HG03571 (cell line): ENCODE measurements around the gene GRPEL2.

Experiments used
- ATAC-seq: cut with Tn5 transposase; IDR thresholded peaks from one replicate; pipeline ENCODE4 v1.9.1; 2021; ENCODE audit not compliant: unreplicated experiment

Gene GRPEL2, protein sequence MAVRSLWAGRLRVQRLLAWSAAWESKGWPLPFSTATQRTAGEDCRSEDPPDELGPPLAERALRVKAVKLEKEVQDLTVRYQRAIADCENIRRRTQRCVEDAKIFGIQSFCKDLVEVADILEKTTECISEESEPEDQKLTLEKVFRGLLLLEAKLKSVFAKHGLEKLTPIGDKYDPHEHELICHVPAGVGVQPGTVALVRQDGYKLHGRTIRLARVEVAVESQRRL

DNA sequence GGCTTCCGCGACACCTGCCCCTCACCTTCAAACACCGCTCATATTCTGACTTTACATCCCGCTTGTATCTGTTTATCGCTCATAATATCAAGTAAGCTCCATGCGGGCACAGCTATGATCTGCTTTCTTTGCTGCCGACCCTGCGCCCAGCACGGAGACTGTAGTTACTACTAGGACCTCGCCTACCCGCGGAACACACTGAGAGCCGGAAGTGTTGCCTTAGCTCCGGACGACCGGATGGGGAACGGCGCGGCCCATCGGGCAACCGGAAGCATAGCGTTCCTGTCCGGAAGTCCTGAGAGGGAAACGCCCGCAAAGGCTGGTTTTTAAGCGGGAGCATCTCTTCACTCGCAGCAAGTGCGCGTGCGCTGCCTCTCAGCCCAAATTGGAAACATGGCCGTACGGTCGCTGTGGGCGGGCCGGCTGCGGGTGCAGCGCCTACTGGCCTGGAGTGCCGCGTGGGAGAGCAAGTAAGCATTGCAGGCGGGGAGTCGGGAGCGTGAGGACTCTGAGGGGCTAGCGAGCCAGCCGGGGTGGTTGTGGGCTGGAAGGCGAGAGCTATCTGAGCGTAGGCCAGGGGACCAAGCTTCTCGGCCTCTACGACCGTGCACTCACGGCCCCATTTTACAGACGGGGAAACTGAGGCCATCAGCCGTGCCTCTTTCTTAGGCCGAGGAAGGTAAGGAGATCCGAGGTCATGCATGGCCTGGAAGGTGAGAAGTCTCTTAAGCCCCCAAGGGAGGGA lies at the start of gene GRPEL2:
TSS of gene GRPEL2 (plus strand) at position 353 of the 745 bp plus-strand sequence. CDS start at position 394, 41 bp downstream.
- peak; percentile 96 for ATAC-seq

DNA sequence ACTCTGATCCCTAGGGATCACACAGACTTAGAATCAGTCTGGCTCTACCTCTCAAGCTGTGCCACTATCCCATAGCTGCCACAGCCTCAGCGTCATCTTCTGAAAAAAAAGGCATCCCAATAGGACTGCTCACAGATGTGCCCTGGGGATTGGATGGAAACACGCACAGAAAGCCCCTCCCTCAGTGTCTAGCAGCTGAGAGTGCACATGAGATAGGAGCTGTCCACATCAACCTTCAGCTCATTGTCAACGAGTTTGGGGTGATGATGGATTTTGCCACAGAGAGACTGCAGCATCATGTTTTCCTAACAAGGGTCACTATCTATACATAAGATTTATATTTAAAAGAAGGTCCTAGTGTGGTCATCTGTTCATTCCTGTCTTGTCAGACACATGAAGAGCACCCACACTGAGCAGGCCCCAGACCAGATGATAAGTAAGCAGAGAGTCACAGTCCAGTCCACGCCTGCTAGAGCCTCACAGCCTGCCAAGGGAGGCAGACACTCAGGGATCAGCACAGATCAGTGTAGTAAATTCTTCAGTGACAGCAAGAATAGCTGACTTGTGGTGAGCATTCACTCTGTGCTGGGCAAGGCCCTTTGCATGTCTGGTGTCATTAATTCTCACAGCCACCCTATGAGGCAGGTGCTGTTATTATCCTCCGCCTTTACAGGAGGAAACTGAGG lies 47.8 kb upstream of the GRPEL2 start:
- no peak for ATAC-seq

DNA sequence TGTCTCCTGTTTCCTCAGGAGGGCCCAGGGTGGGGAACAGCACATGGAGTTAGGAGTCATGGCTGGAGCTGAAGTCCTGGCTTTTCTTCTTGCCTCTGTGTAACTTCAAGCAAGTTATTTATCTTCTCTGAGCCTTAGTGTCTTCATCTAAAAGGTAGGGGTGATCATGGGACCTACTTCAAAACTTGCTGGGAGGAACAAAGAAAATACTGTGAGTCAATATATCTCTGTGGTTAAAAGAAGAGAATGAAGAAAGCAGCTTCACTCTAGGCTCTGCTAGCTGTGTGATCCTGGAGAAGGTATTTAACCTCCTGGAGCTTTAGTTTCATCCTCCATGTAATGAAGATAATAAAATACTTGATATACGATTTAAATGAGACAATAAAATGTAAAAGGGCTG lies 47.1 kb upstream of the GRPEL2 start:
- ATAC-seq, result no peak

DNA sequence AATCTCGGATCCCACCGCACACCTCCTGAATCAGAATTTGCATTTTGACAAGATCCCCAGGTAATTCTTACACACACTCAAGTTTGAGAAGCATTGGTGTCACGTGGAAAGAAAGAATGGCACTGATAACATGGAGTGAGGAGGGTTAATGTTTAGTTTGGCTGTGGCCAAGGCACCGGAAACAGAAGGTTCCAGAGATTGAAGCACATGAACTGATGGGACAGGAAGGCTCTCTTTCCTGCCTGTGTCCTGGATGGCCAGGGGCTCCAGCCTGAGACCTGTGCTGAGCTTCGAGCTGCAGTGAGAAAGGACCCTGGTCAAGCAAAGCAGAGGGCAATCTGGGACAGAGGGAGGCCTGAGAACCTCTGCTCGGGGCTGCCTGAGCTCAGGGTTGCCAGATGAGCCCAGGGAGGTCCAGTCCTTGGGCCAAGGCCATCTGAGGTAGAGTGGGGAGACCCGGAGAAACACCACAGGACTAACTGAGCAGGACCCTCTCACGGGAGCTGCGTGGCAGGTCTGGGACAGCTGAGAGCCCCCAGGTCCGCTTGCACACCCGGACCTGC lies 46.4 kb upstream of the GRPEL2 start:
- no peak for ATAC-seq

DNA sequence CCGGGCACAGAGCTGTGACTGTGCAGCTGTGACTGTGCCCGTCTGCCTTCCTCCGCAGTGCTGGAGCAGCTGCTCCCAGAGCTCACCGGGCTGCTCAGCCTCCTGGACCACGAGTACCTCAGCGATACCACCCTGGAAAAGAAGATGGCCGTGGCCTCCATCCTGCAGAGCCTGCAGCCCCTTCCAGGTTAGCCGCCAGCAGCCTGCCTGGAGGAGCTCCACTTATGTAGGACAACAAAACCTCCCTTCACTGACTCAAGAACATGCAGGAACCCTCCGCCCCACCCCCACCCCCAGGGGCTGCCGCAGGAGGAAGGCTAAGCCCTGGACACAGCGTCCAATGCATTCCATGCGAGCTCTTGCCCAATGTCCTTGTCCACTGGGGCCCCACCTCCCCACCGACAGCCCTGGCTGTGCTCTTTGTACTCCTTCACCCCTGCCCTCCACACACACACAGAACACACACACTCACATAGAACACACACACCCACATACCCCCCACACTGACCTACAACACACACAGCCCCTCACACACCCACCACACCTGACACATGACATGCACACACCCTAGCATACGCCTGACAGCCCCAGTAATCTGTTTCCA lies 45.7 kb upstream of the GRPEL2 start:
- no peak for ATAC-seq

DNA sequence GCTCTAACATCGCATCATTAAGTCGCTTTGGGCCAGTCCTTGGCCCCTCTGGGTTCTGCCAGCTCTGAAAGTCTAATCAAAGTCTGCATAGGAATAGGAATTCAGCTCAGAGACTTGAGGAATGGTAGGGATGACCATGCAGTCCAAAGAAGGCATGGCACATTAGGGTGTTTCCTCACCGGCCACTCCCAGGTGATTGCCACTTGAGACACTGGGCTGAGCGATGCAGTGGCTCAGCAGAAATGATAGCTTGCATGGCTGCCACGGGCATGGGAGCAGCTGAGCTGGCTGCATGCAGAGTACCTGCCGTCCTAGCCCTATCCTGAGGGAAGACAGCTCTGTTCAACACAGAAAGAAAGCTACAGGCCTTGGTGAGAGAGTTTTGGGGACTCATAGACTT lies 44.9 kb upstream of the GRPEL2 start:
- no peak for ATAC-seq

DNA sequence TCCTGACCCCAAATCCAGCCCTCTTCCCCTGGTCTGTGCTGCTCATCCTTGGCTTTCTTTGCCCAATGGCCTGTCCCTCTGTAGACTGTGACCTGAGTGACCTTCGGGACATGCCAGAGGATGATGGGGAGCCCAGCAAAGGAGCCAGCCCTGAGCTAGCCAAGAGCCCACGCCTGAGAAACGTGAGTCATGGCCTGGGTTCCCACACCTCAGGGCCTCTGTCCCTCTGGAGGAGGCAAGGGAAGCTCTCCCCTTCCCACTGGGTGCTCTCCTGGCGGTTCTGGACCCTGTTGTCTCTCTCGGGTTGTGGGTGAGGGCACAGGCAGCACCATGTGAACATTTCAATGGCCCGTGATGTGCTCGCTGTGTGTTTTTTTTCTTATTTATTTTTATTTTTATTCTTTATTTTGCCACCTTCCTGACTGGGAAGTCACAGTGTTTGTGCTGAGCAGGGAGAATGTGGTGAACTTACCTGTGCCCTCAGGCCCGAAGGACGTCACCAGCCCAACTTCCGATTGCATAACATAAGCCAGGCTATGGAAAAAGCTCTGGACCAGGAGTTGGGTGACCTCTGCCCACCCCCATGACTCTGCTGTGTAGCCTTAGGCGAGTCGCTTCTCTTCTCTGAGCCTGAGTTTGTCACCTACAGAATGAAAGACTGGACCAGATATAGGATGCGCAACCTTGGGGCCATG lies 44.1 kb upstream of the GRPEL2 start:
- no peak for ATAC-seq

DNA sequence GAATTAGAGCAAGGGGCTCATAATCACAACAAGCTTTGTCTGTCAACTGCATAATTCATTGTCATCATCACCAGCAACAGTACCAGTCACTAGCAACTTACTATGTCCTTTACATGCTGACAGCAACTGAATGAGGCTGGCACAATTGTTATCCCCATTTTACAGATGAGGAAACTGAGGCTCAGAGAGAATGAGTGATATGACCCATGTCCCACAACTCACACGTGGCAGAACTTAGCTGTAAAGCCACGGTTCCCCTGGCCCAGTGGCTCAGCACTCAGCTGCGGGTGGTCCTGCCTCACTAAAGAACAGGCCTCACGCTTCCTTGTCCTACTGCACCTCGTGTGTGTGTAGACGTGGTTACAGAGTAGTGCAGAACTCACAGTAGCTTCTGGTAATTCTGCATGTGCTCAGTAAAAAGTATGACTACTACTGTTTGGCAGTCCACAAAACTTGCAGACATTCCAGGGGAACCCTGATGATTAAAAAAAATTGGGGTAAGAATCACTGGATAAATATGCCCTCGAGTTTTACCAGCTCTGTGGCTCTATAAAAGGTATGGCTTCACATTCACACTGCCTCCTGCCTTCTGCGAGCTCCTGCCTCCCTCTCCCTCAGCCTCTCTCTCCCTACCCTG lies 43.4 kb upstream of the GRPEL2 start:
- no peak for ATAC-seq

DNA sequence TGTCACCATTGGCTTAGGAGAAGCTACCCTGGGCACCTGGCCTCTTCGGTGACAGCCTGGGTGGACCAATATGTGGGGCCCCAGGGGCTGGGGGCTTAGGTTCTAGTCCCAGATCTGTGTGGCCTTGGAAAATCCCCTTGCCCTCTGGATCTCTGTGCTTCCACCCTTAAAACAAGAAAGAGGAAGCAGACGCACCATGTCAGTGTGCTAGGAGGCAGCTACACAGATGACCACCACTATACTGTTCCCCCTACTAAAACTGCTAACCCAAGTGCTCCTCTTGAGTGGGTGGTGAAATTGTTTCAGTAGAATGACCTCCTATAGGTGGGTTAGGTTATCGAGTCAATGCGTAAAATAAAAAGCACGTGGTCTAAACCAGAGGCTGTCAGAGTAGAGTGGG lies 42.7 kb upstream of the GRPEL2 start:
- no peak for ATAC-seq

DNA sequence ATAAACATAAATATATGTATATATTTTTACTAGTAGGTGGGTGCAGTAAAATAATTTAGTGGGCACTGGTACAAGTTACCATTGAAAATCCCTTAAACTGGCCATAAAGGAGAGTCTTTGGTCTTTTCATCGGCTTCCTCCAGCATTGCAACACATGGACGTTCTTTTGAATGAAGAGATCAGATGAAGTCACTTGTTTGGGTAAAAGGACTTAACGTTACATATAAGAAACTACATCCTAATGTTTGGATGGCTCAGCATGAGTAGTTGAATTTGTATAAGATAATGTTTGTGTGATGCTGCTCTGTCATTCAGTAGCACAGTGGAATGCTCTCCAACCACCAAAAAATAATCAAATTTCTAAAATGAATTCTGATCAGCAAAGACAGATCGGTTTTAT lies 42.1 kb upstream of the GRPEL2 start:
- no peak for ATAC-seq

DNA sequence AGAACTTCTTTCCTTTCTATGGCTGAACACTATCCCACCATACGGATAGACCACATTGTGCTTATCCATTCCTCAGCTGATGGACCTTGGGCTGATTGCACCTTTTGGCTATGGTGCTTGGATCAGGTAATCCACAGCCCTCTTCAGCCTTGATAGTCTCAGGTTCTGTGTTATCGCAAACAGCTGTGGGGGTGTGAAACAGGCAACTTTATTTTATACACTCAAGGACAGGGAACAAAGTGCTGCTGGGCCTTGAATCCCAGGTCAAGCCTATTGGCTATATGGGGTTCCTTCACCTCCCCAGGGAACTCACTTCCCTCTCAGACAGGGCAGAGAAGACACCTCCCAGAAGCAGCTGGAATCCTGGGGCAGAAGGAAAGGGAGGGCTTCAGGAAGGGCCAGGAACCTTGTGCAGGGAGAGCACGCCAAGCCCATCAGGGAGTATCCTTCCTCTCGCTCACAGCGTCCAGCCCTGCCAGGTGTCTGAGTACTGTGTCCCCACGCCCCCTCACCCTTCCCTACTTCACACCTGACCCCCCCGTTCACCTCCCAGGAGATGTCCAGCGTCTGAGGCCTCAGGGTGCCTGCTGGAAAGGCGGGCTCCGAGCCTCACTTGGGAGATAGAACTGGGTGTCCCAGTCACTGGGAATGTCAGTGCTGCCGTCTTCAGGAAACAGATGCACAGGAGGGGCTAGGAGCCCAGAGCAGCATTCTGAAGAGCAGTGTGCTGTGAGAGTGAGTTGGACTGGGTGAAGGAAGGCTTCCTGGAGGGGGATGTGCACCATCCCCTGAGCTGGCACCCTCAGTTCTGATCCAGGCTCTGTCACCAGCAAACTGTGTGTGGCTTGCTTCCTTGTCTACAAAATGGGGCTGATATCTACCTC lies 40.9 kb upstream of the GRPEL2 start:
- no peak for ATAC-seq

DNA sequence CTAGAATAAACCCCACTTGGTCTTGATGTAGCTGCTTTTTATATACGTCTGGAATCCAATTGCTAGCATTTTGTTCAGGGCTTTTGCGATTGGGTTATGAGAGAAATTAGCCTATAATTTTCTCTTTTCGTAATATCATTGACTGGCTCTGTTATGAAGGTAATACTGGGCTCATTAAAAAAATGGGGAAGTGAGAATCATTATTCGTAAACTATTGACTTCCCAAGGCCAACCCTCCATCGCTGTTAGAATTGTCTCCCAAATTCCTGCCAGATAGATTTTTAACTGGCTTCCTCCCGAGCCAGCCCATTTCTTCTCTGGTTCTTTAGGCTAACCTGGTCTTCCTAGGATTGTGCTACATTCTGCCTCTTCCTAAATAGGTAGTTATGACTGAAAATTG lies 35.9 kb upstream of the GRPEL2 start:
- no peak for ATAC-seq

DNA sequence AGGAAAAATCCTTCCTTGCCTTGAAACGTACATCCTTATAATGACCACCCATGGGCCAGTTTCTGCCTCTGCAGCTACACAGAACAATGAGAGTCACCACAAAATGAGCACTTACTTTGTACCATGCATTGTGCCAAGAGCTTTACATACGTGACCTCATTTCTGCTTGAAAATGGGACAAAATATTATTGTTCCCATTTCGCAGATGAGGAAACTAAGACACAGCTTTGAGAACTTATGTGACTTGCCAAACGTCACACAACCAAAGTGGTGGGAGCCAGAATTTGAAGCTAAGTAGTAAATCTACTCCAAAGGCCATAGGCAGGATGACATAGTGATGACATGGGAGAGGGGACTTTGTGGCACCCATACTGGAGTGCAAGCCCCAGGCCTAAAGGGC lies 34.8 kb upstream of the GRPEL2 start:
- ATAC-seq, result no peak

DNA sequence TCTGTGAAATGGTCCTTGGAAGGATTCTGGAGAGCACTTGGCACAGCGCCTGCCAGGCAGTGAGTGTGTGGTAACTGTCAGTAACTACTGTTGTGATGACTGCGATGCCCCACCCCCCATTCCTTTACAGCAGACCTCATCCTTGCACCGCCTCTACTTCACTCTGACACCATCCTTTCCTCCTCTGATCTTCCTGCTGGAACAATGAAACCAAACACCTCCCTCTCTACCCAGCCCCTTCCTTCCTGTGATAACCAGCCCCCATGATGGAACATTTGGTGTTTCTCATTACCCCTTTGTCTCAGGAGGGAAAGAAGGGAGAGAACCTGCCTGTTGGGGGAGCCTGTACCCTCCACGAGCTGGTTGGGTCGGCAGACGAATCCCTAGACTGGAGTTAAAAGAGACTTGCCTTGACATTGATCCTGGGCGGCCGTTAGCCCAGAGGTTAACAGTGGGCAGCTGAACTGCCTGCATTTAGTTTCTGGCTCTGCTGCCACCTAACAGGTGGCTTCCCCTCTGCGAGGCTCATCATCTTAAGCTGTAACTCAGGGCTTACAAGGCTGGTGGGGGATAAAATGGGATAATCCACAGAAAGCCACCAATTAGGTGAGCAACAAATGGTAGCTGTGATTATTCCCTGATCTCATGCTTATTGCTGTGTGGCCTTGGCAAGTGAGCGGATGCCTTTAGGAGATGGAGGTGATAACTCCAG lies 34.2 kb upstream of the GRPEL2 start:
- ATAC-seq, result no peak

DNA sequence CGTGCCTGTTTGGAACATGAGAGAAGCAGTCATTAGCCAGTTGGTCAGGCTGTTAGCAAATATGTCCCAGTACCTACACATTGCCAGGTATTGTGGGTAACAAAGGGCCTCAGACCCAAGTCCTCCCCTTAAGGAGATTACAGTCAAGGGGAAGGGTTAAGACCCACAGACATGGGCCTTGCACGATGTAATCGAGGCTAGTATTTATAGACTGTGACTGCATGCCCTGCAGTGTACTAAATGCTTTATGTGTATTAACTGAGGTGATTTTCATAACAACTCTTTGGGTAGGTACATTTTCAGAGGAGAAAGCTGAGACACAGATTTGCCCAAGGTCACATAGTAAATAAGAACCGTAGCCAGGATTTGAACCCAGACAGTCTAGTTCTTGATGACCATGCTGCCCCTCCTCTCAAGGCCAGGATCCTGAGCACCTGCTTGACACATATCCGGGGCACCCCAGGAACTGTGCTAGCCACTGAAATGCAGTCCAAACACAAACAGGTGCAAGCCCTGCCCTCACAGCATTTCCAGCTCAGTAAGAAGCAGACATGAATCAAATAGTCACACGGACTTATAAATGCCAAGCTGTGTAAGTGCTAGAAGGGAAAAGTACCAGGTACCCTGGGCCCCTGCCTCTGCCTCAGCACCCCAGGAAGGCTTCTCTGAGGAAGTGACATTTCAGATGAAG lies 32.0 kb upstream of the GRPEL2 start:
- no peak for ATAC-seq

DNA sequence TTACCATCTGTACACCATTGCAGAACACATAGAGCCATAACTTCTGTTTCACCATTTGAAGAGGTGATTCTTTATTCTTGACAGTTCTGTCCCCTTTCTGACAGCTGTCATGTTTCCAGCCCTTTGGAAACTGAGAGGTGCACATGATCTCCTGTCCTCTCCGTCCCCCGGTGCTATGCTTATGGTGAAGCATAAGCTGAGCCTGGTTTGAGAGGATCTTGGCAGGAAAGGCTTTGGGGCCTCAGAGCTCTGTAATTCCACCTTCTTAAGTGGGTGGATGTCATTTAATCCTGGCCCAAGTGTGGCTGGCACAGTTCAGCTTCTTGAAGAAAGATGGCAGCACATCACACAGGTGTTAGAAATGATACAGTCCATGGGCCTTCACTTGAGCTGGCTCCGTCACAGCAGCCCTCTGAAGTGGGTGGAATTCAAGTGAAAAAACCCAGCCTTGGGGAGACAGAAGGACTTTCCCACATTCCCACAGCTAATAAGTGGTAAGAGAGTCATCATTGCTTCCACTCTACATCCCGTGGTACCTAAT lies 30.7 kb upstream of the GRPEL2 start:
- ATAC-seq, result no peak

DNA sequence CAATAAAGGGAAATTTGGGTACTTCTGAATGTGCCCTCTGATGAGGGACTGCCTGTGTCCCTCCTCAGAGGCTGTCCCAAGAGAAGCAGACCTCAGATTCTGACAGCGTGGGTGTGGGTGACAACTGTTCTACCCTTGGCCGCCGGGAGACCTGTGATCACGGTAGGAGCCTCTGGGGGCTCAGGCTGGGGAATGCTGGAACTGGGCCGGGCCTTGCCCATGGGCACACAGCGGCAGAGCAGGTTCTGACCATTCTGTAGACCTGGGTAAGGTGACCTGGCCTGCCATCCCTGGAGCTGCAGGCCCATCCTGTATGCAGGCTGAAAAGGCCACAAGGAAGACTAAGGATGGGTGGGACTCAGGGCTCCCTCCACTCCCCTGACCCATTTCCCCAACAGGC lies 29.5 kb upstream of the GRPEL2 start:
- ATAC-seq, result no peak
